Measurements from ENCODE around the gene MAMDC2. TPM values are rescaled to one million over a fixed set of nuclear protein-coding genes. Genes with fewer than 3 reads are reported as not detected.

Gene MAMDC2
- total and polyA plus RNA-seq, 2 of the 8 experiments (the other 6 are each of a cell fraction or from before 2014, with no cell fraction given) = 6.1 to 15.4 TPM

DNA sequence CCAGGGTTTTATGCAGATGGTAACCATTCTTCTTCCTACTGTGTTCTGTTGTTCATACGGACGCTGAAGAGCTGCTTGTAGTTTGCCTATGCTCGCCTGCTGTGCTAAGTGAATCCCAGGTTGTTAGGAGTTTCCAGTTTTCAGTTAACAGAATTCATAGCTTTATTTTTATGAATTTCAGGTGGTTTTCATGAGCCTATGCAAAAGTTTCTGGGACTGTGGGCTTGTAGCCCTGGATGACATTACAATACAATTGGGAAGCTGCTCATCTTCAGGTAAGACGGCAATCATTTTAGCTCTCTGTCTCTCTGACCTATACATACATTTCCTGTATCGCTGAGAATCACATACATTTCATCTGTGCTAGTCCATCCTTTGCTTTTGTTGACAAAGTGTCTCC lies 124.9 kb downstream of the MAMDC2 start:
- Histone ChIP-seq H4K5ac (ENCODE audit: insufficient read length, low read depth, low read length) (no peak overlapping the region), H2BK20ac (ENCODE audit: low read length) (no peak overlapping the region), H3K4me3 (ENCODE audit: extremely low read depth in 1 of 4, insufficient read depth in 2 of 4, low read depth in 3 of 4, low read length in 4 of 4) (no peak overlapping the region), H3K36me3 (ENCODE audit: control insufficient read depth in 2 of 4, insufficient read depth in 4 of 4, low read length in 3 of 4) (no peaks in the 10 kb centered on the region), H3K4me1 (replicated peaks in 1 of 4; ENCODE audit: control insufficient read depth in 3 of 4, insufficient read depth in 4 of 4, low read length in 3 of 4) (peaks cover 0 to 3% (median 1%) of the 10 kb centered on the region in 4 experiments; a peak in 1 of 7 replicates), H2AK5ac (ENCODE audit: low read depth, low read length) (no peak overlapping the region), H3K27ac (ENCODE audit: low read depth, low read length) (no peak overlapping the region), H2AFZ (ENCODE audit: low read length) (no peak overlapping the region), H3K23ac (ENCODE audit: insufficient read length) (no peak overlapping the region), H3K23me2 (ENCODE audit: low read depth, low read length) (no peaks in the 10 kb centered on the region), H2BK5ac (ENCODE audit: low read depth, low read length) (no peak overlapping the region), H2BK15ac (ENCODE audit: low read length) (no peak overlapping the region), H4K20me1 (replicated peaks in 1 of 2; ENCODE audit: control insufficient read depth in 1 of 2, insufficient read depth in 2 of 2, low read length in 2 of 2) (no peaks in the 10 kb centered on the region), H3K79me2 (ENCODE audit: control insufficient read depth in 1 of 2, insufficient read depth in 2 of 2, low read length in 2 of 2) (no peaks in the 10 kb centered on the region), H3K4me2 (ENCODE audit: insufficient read depth in 1 of 2, low read depth in 2 of 2, low read length in 2 of 2) (no peak overlapping the region), H3K9me3 (ENCODE audit: insufficient read depth in 2 of 2, low read depth in 1 of 2, low read length in 1 of 2) (no peaks in the 10 kb centered on the region), H3K27me3 (replicated peaks in 1 of 4; ENCODE audit: control insufficient read depth in 3 of 4, extremely low read depth in 1 of 4, insufficient read depth in 3 of 4, low read length in 3 of 4) (no peaks in the 10 kb centered on the region), H4K91ac (replicated peaks; ENCODE audit: insufficient read length, low read length) (no peak overlapping the region), H3K56ac (replicated peaks; ENCODE audit: insufficient read length, low read depth, low read length) (no peak overlapping the region), H4K8ac (ENCODE audit: extremely low read depth, insufficient read depth, low read length) (no peak overlapping the region), H3K14ac (ENCODE audit: insufficient read length) (no peak overlapping the region), H3K18ac (ENCODE audit: extremely low read depth, low read length) (no peak overlapping the region), H2BK12ac (ENCODE audit: low read depth, low read length) (no peak overlapping the region), H3K79me1 (ENCODE audit: low read depth, low read length) (no peaks in the 10 kb centered on the region), H3K4ac (replicated peaks; ENCODE audit: insufficient read length, low read depth, low read length) (no peak overlapping the region), H3K9ac (replicated peaks in 1 of 4; ENCODE audit: extremely low read depth in 1 of 4, low read depth in 3 of 4, low read length in 3 of 4) (no peak overlapping the region), H2BK120ac (replicated peaks; ENCODE audit: low read depth, low read length) (no peak overlapping the region)
- DNase-seq (ENCODE audit: low read depth in 1 of 2, low spot score in 2 of 2) (no peak), FAIRE-seq (no peak)
- CTCF ChIA-PET (ENCODE audit: partially characterized antibody) = interaction anchor here (0.6 to 0.7 kb wide), 2 partner anchors 8 to 61 kb away, joined by 3 to 5 read pairs; no protein-coding TSS in a partner anchor
- POLR2A ChIA-PET (ENCODE audit: partially characterized antibody) = interaction anchor here (1.3 kb wide), 1 partner anchor 16 kb away, joined by 4 read pairs; no protein-coding TSS in a partner anchor
- WGBS, 2 experiments (ENCODE audit: extremely low coverage in 1 of 2, insufficient coverage in 1 of 2, insufficient read length in 1 of 2, insufficient replicate concordance in 2 of 2, low coverage in 1 of 2, low lambda C conversion rate in 2 of 2, missing lambda C conversion rate in 1 of 2) = 81% methylated on average over 5 of the region's 5 CpGs; no CpG with 5 or more reads in 1 of the 2 experiments
- TF ChIP-seq, protein P1, sequence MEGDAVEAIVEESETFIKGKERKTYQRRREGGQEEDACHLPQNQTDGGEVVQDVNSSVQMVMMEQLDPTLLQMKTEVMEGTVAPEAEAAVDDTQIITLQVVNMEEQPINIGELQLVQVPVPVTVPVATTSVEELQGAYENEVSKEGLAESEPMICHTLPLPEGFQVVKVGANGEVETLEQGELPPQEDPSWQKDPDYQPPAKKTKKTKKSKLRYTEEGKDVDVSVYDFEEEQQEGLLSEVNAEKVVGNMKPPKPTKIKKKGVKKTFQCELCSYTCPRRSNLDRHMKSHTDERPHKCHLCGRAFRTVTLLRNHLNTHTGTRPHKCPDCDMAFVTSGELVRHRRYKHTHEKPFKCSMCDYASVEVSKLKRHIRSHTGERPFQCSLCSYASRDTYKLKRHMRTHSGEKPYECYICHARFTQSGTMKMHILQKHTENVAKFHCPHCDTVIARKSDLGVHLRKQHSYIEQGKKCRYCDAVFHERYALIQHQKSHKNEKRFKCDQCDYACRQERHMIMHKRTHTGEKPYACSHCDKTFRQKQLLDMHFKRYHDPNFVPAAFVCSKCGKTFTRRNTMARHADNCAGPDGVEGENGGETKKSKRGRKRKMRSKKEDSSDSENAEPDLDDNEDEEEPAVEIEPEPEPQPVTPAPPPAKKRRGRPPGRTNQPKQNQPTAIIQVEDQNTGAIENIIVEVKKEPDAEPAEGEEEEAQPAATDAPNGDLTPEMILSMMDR (IDR thresholded peaks at IDR 0.05; ENCODE audit: control extremely low read depth in 1 of 3, insufficient read depth in 1 of 3, low read depth in 1 of 3, low read length in 3 of 3) = no peak
- TF ChIP-seq RXRA (IDR thresholded peaks at IDR 0.05; ENCODE audit: insufficient read depth, low read depth, low read length) (no peak), RAD21 (IDR thresholded peaks at IDR 0.05 in 1 of 2, conservative IDR thresholded peaks at IDR 0.05 in 1 of 2; ENCODE audit: low read depth in 2 of 2, low read length in 2 of 2) (no peak), TAF7 (optimal IDR thresholded peaks at IDR 0.05; ENCODE audit: borderline replicate concordance, low read depth, low read length) (no peak), TAF1 (IDR thresholded peaks at IDR 0.05; ENCODE audit: low read depth, low read length) (no peak), SP4 (IDR thresholded peaks at IDR 0.05; ENCODE audit: low read length) (no peak), EZH2 (IDR thresholded peaks at IDR 0.05; ENCODE audit: low read depth, low read length, severe bottlenecking) (no peak)

Measured in H1 (cell line).